Measurements from ENCODE around the gene TEKTIP1. TPM values are rescaled to one million over a fixed set of nuclear protein-coding genes. Genes with fewer than 3 reads are reported as not detected.

Gene TEKTIP1
- total and polyA plus RNA-seq, 2 of the 4 experiments (the other 2 are of a cell fraction): not detected

DNA sequence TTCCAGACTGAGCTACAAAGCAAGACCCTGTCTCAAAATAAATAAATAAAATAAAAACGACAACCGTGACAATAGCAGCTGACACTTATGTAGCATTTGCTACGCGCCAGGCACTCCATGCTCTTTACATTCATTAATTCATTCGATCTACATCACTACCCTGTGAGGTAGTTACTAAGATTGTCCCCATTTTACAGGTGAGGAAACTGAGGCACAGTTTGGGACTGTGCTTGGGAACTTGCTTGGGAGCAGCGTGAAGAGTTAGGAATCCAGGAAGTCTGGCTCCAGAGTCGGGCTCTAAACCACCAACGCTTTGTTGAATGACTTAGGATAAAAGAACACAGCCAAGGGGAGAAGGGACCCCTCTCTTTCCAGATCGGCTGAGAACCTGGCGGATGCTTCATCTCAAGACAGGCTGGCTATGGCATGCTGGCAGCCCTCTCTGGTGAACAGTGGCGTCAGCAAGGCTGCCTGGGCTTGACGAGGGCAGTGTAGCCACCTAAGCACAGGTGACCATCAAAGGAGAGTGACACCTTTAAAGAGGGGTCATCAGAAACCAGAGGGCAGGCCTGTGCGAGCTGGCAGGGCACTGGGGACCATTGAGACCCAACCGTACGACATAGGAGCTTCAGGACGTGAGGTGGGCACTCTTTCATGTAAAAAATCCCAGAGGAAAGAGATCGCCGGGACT lies 39.1 kb upstream of the TEKTIP1 start (continued):
- TF ChIP-seq, protein P1, sequence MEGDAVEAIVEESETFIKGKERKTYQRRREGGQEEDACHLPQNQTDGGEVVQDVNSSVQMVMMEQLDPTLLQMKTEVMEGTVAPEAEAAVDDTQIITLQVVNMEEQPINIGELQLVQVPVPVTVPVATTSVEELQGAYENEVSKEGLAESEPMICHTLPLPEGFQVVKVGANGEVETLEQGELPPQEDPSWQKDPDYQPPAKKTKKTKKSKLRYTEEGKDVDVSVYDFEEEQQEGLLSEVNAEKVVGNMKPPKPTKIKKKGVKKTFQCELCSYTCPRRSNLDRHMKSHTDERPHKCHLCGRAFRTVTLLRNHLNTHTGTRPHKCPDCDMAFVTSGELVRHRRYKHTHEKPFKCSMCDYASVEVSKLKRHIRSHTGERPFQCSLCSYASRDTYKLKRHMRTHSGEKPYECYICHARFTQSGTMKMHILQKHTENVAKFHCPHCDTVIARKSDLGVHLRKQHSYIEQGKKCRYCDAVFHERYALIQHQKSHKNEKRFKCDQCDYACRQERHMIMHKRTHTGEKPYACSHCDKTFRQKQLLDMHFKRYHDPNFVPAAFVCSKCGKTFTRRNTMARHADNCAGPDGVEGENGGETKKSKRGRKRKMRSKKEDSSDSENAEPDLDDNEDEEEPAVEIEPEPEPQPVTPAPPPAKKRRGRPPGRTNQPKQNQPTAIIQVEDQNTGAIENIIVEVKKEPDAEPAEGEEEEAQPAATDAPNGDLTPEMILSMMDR (conservative IDR thresholded peaks at IDR 0.05; ENCODE audit: low read depth, low read length): no peak

DNA sequence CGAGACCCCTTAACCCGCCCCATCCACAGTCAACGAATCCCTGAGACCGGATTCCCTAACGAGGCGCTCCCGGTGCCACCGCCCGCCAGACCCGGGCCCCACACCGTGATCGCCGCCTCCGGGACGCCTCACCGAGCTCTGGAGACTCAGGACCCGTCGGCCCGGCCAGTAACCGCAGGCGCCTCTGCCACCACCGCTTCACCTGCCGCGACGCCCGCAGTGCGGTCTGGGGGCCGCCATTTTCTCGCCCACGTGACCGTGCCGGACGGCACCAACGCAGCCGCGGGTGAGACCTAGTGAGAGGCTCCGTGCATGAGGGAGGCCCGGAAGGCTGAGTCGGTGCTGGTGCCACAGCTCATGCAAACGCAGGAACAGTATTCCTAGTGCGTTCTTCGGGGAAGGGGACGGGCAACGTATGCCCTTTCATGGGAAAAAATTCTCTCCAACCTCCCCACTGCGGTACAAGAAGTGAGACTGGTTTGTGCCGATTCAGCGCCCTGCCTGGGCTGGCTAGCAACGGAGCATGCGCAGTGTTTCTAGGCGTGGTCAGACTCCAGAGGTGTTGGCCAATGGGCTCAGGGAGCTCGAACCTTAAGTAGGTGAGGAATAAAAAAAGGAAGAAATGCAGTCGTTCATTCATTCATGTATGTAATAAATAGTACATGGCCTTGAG lies 38.4 kb upstream of the TEKTIP1 start, which contains the start of gene DOHH:
Gene DOHH (minus strand): TSS at position 246 of the 673 bp plus-strand sequence. CDS start 3,860 bp downstream, outside the sequence.
- H2BK15ac ChIP-seq (ENCODE audit: low read depth, low read length): peak within 1 kb of the TSS; percentile 93; the same call in 2 of the 3 replicates
- no peaks in the 10 kb centered on the region for H4K20me1 ChIP-seq (ENCODE audit: insufficient read depth, low read length)
- H3K4me2 ChIP-seq (ENCODE audit: low read depth, low read length): peak within 1 kb of the TSS; percentile 82
- H4K5ac ChIP-seq (ENCODE audit: low read depth, low read length): peak within 1 kb of the TSS; percentile 94
- peak within 1 kb of the TSS; percentile 100 for H3K14ac ChIP-seq (replicated peaks; ENCODE audit: low read depth, low read length)
- peak within 1 kb of the TSS; percentile 95 for H2AK9ac ChIP-seq (replicated peaks; ENCODE audit: low read depth, low read length, poor library complexity)
- in situ Hi-C loops (cut with MboI; ENCODE audit: low sequenced_read_pairs): no loop called here
- CTCF ChIA-PET: no interaction called here
- peak within 1 kb of the TSS; percentile 89 for H3K27ac ChIP-seq (ENCODE audit: insufficient read depth, low read length)
- H2AFZ ChIP-seq (replicated peaks; ENCODE audit: low read length, poor library complexity): peak within 1 kb of the TSS; percentile 97
- H3K9ac ChIP-seq (ENCODE audit: low read depth, low read length): peak within 1 kb of the TSS; percentile 93
- peaks cover 8 to 47% of the 10 kb centered on the region in 2 experiments; a peak in 3 of 4 replicates for H3K79me1 ChIP-seq (ENCODE audit: low read depth in 1 of 2, low read length in 2 of 2)
- intact Hi-C loops (cut with micrococcal nuclease): no loop called here
- no peaks in the 10 kb centered on the region for H3K27me3 ChIP-seq (ENCODE audit: control insufficient read depth, insufficient read depth, low read length)
- peak within 1 kb of the TSS; percentile 100 for H2BK20ac ChIP-seq (ENCODE audit: low read depth, low read length)
- peaks cover 8% of the 10 kb centered on the region for H3K36me3 ChIP-seq (ENCODE audit: control insufficient read depth, insufficient read depth, low read length)
- peak within 1 kb of the TSS; percentile 99 for H3K18ac ChIP-seq (ENCODE audit: low read depth, low read length)
- ATAC-seq (ENCODE audit: low read depth) (peak; percentile 97), DNase-seq (peak; percentile 96)
- H3K4me3 ChIP-seq (ENCODE audit: insufficient read depth, low read depth, low read length): peak within 1 kb of the TSS; percentile 57
- H2BK5ac ChIP-seq (ENCODE audit: low read depth, low read length, poor library complexity, severe bottlenecking): peak within 1 kb of the TSS; percentile 97
- H3K23ac ChIP-seq (ENCODE audit: low read depth, low read length): peak within 1 kb of the TSS; percentile 100
- peak within 1 kb of the TSS; percentile 94 for H3K56ac ChIP-seq (ENCODE audit: extremely low read depth, insufficient read depth, low read length)
- H3K4ac ChIP-seq (ENCODE audit: low read depth, low read length): peak within 1 kb of the TSS; percentile 100
- H2AK5ac ChIP-seq (ENCODE audit: low read depth, low read length): peak within 1 kb of the TSS; percentile 96
- peak within 1 kb of the TSS; percentile 100 for H2BK120ac ChIP-seq (ENCODE audit: low read depth, low read length)
- no TSS peak for BruUV-seq (replicated peaks)
- dilution Hi-C loops (cut with HindIII; ENCODE audit: low sequenced_read_pairs, unreplicated experiment): no loop called here
- H4K8ac ChIP-seq (ENCODE audit: low read depth in 2 of 2, low read length in 2 of 2): peak within 1 kb of the TSS; percentile 54 to 99
- peaks cover 9% of the 10 kb centered on the region; the same call in 1 of the 2 replicates for H3K9me1 ChIP-seq (ENCODE audit: insufficient read depth, low read length)
- 1% methylated on average over 28 of the region's 52 CpGs; no CpG with 5 or more reads in 1 of the 2 experiments for WGBS, 2 experiments (ENCODE audit: extremely low coverage in 2 of 2, insufficient read length in 1 of 2)
- H4K91ac ChIP-seq (ENCODE audit: insufficient read depth, low read depth, low read length): peak within 1 kb of the TSS; percentile 97
- POLR2A ChIA-PET (ENCODE audit: unreplicated experiment): interaction anchor here (0.6 kb wide), 1 partner anchor 186 kb away, joined by 10 read pairs; no protein-coding TSS in a partner anchor
- no peaks in the 10 kb centered on the region for H3K4me1 ChIP-seq (ENCODE audit: control insufficient read depth, insufficient read depth, low read length)
- no peaks in the 10 kb centered on the region for H3K9me3 ChIP-seq (ENCODE audit: control insufficient read depth, insufficient read depth, low read length)
- peak; percentile 99; the same call in 1 of the 2 replicates for TF ChIP-seq CHD1 (IDR thresholded peaks at IDR 0.05; ENCODE audit: low read depth, low read length)
- TF ChIP-seq USF2 (IDR thresholded peaks at IDR 0.05; ENCODE audit: low read depth, low read length): peak; percentile 97
- TF ChIP-seq FOS (IDR thresholded peaks at IDR 0.05; ENCODE audit: low read depth, low read length): no peak
- TF ChIP-seq CEBPB (IDR thresholded peaks at IDR 0.05; ENCODE audit: low read depth, low read length): peak; percentile 60
- TF ChIP-seq NFE2L2 (IDR thresholded peaks at IDR 0.05; ENCODE audit: low read depth, low read length): no peak
- TF ChIP-seq, protein P2, sequence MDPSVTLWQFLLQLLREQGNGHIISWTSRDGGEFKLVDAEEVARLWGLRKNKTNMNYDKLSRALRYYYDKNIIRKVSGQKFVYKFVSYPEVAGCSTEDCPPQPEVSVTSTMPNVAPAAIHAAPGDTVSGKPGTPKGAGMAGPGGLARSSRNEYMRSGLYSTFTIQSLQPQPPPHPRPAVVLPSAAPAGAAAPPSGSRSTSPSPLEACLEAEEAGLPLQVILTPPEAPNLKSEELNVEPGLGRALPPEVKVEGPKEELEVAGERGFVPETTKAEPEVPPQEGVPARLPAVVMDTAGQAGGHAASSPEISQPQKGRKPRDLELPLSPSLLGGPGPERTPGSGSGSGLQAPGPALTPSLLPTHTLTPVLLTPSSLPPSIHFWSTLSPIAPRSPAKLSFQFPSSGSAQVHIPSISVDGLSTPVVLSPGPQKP (IDR thresholded peaks at IDR 0.05; ENCODE audit: borderline replicate concordance, low read depth, low read length): no peak
- no peak for TF ChIP-seq MAZ (IDR thresholded peaks at IDR 0.05; ENCODE audit: borderline replicate concordance, low read depth, low read length)
- peak; percentile 99 for TF ChIP-seq BHLHE40 (IDR thresholded peaks at IDR 0.05; ENCODE audit: low read depth, low read length)
- no peak for TF ChIP-seq SMC3 (IDR thresholded peaks at IDR 0.05; ENCODE audit: low read depth, low read length)

Data from IMR-90 (cell line).